Measurements from ENCODE around the gene DGKQ. TPM values are rescaled to one million over a fixed set of nuclear protein-coding genes. Genes with fewer than 3 reads are reported as not detected.

DGKQ gene
- total and polyA plus RNA-seq, 2 of the 13 experiments (the other 11 are each of a cell fraction or from before 2014, with no cell fraction given) = 4.5 to 7.2 TPM

- 0 out of 2 replicates have a peak, but pooled peaks have one; percentile 11 for TF ChIP-seq ZNF574 (CRISPR knock-in tag; IDR thresholded peaks at IDR 0.05)
- no peak for TF ChIP-seq GLMP (CRISPR knock-in tag; IDR thresholded peaks at IDR 0.05; ENCODE audit: borderline replicate concordance)
- TF ChIP-seq TP53 (CRISPR knock-in tag; conservative IDR thresholded peaks at IDR 0.05) = no peak
- peak; percentile 32; the same call in 1 of the 2 replicates for TF ChIP-seq BRD4 (CRISPR knock-in tag; IDR thresholded peaks at IDR 0.05)
- TF ChIP-seq JUNB (CRISPR knock-in tag; IDR thresholded peaks at IDR 0.05; ENCODE audit: borderline replicate concordance) = no peak
- no peak for TF ChIP-seq HNF4G (IDR thresholded peaks at IDR 0.05; ENCODE audit: borderline replicate concordance, low read depth, low read length)
- TF ChIP-seq HNF4G (CRISPR knock-in tag; IDR thresholded peaks at IDR 0.05; ENCODE audit: borderline replicate concordance, low read depth) = no peak
- no peak for TF ChIP-seq NFKBIZ (CRISPR knock-in tag; IDR thresholded peaks at IDR 0.05)
- TF ChIP-seq ZNF552 (CRISPR knock-in tag; IDR thresholded peaks at IDR 0.05; ENCODE audit: borderline replicate concordance) = no peak
- TF ChIP-seq ZNF230 (CRISPR knock-in tag; IDR thresholded peaks at IDR 0.05) = no peak
- no peak for TF ChIP-seq RFX5 (IDR thresholded peaks at IDR 0.05; ENCODE audit: low read depth, low read length)
- TF ChIP-seq ZNF672 (CRISPR knock-in tag; IDR thresholded peaks at IDR 0.05) = no peak
- TF ChIP-seq TRIM24 (CRISPR knock-in tag; IDR thresholded peaks at IDR 0.05) = no peak
- TF ChIP-seq POLR2A (IDR thresholded peaks at IDR 0.05; ENCODE audit: insufficient read depth in 1 of 2, low read depth in 2 of 2, low read length in 2 of 2) = no peak
- TF ChIP-seq ISL2 (CRISPR knock-in tag; IDR thresholded peaks at IDR 0.05) = 0 out of 2 replicates have a peak, but pooled peaks have one; percentile 27
- TF ChIP-seq PHF8 (CRISPR knock-in tag; IDR thresholded peaks at IDR 0.05) = no peak; the same call in none of the 2 replicates
- TF ChIP-seq SRF (IDR thresholded peaks at IDR 0.05; ENCODE audit: low read depth, low read length) = no peak
- TF ChIP-seq CBX2 (IDR thresholded peaks at IDR 0.05; ENCODE audit: low read depth, low read length) = no peak
- no peak for TF ChIP-seq CBX2 (CRISPR knock-in tag; IDR thresholded peaks at IDR 0.05; ENCODE audit: low read depth)
- TF ChIP-seq ZNF484 (CRISPR knock-in tag; IDR thresholded peaks at IDR 0.05; ENCODE audit: borderline replicate concordance, low read depth) = no peak
- TF ChIP-seq ZNF550 (CRISPR knock-in tag; IDR thresholded peaks at IDR 0.05; ENCODE audit: borderline replicate concordance) = no peak
- TF ChIP-seq MNT (IDR thresholded peaks at IDR 0.05) = no peak
- no peak for TF ChIP-seq ZNF784 (CRISPR knock-in tag; IDR thresholded peaks at IDR 0.05; ENCODE audit: borderline replicate concordance)
- no peak for TF ChIP-seq ZNF335 (CRISPR knock-in tag; IDR thresholded peaks at IDR 0.05)
- TF ChIP-seq KDM1A (CRISPR knock-in tag; IDR thresholded peaks at IDR 0.05) = no peak
- no peak for TF ChIP-seq KLF6 (CRISPR knock-in tag; IDR thresholded peaks at IDR 0.05)
Observed at GRCh38 chr4:1009542-1010394, 36.4 kb upstream of the DGKQ start (continued).
